Osteocyte (in vitro differentiated cells): ENCODE measurements around the gene ARHGAP42. TPM values are rescaled to one million over a fixed set of nuclear protein-coding genes. Genes with fewer than 3 reads are reported as not detected.

Experiments used
- DNase-seq: peaks from one replicate; pipeline ENCODE4 v3.0.0; 2021; ENCODE audit warnings: mixed read lengths; ENCODE audit not compliant: unreplicated experiment; ENCODE audit errors: extremely low spot score
- H3K27ac Mint-ChIP-seq: one replicate; pipeline ENCODE4 v1.8.0; 2021; ENCODE audit warnings: mild to moderate bottlenecking, mixed read lengths; ENCODE audit not compliant: unreplicated experiment
- H3K27me3 Mint-ChIP-seq: one replicate; pipeline ENCODE4 v1.8.0; 2021; ENCODE audit warnings: mixed read lengths; ENCODE audit not compliant: unreplicated experiment
- H3K36me3 Mint-ChIP-seq: one replicate; pipeline ENCODE4 v1.8.0; 2021; ENCODE audit warnings: mixed read lengths; ENCODE audit not compliant: unreplicated experiment
- H3K4me1 Mint-ChIP-seq: one replicate; pipeline ENCODE4 v1.8.0; 2021; ENCODE audit warnings: mixed read lengths; ENCODE audit not compliant: unreplicated experiment
- H3K4me3 Mint-ChIP-seq: one replicate; pipeline ENCODE4 v1.8.0; 2021; ENCODE audit warnings: mild to moderate bottlenecking, moderate library complexity, mixed read lengths; ENCODE audit not compliant: unreplicated experiment
- H3K9me3 Mint-ChIP-seq: one replicate; pipeline ENCODE4 v1.8.0; 2021; ENCODE audit warnings: mixed read lengths; ENCODE audit not compliant: unreplicated experiment
- CTCF ChIP-seq: fragments of 200-600 bp; sonication (generic); IDR thresholded peaks from 2 replicates; pipeline ENCODE4 v1.5.0; 2021; ENCODE audit warnings: antibody characterized with exemption, mild to moderate bottlenecking, moderate library complexity
- total RNA-seq: library from RNA; stranded (reverse); gene quantifications from 2 replicates; pipeline ENCODE4 v1.2.1, GENCODE V29; 2021

The ARHGAP42 gene
- total RNA-seq, 1 donor from 2014 or later, result 12.7 TPM

GRCh38 chr11:100969008-100969407 lies 281.9 kb downstream of the ARHGAP42 start:
- peaks cover 17% of the 10 kb centered on the region for H3K9me3 Mint-ChIP-seq
- H3K4me3 Mint-ChIP-seq, result no peak overlapping the region
- H3K27me3 Mint-ChIP-seq, result no peaks in the 10 kb centered on the region
- no peak for DNase-seq
- H3K4me1 Mint-ChIP-seq, result no peaks in the 10 kb centered on the region
- no peak for TF ChIP-seq CTCF
- H3K27ac Mint-ChIP-seq, result no peak overlapping the region
- peaks cover 44% of the 10 kb centered on the region for H3K36me3 Mint-ChIP-seq

GRCh38 chr11:100970283-100971164 lies 283.4 kb downstream of the ARHGAP42 start:
- DNase-seq, result no peak
- no peaks in the 10 kb centered on the region for H3K27me3 Mint-ChIP-seq
- no peak for TF ChIP-seq CTCF
- H3K36me3 Mint-ChIP-seq, result peaks cover 44% of the 10 kb centered on the region
- no peak overlapping the region for H3K4me3 Mint-ChIP-seq
- no peak overlapping the region for H3K27ac Mint-ChIP-seq
- H3K4me1 Mint-ChIP-seq, result no peaks in the 10 kb centered on the region
- H3K9me3 Mint-ChIP-seq, result peaks cover 17% of the 10 kb centered on the region

GRCh38 chr11:100972046-100972445 lies 285.0 kb downstream of the ARHGAP42 start:
- no peak overlapping the region for H3K27ac Mint-ChIP-seq
- H3K27me3 Mint-ChIP-seq, result no peaks in the 10 kb centered on the region
- DNase-seq, result no peak
- H3K4me3 Mint-ChIP-seq, result no peak overlapping the region
- H3K9me3 Mint-ChIP-seq, result peaks cover 17% of the 10 kb centered on the region
- peaks cover 52% of the 10 kb centered on the region for H3K36me3 Mint-ChIP-seq
- H3K4me1 Mint-ChIP-seq, result no peaks in the 10 kb centered on the region
- no peak for TF ChIP-seq CTCF

GRCh38 chr11:100978442-100978841 lies 291.4 kb downstream of the ARHGAP42 start:
- Mint-ChIP-seq H3K4me1 (no peaks in the 10 kb centered on the region), H3K9me3 (no peaks in the 10 kb centered on the region), H3K27ac (no peak overlapping the region), H3K4me3 (no peak overlapping the region), H3K27me3 (no peaks in the 10 kb centered on the region), H3K36me3 (peaks cover 37% of the 10 kb centered on the region)
- no peak for TF ChIP-seq CTCF
- DNase-seq, result no peak

GRCh38 chr11:100978939-100979338 lies 291.9 kb downstream of the ARHGAP42 start:
- no peak for TF ChIP-seq CTCF
- no peak overlapping the region for H3K4me3 Mint-ChIP-seq
- no peaks in the 10 kb centered on the region for H3K4me1 Mint-ChIP-seq
- H3K36me3 Mint-ChIP-seq, result peaks cover 36% of the 10 kb centered on the region
- H3K9me3 Mint-ChIP-seq, result no peaks in the 10 kb centered on the region
- H3K27me3 Mint-ChIP-seq, result no peaks in the 10 kb centered on the region
- no peak for DNase-seq
- H3K27ac Mint-ChIP-seq, result no peak overlapping the region
